K562 (cell line): ENCODE data around the gene TIMP1. TPM values are rescaled to one million over a fixed set of nuclear protein-coding genes. Genes with fewer than 3 reads are reported as not detected.

Source experiments
- CEBPZ ChIP-seq: fragments of 150-350 bp; IDR thresholded peaks from 2 replicates; pipeline ENCODE4 v1.6.1; 2014; ENCODE audit warnings: low read depth, mild to moderate bottlenecking, low read length, borderline replicate concordance
- CTCFL ChIP-seq: IDR thresholded peaks from 2 replicates; pipeline ENCODE4 v1.6.1; 2011; ENCODE audit warnings: borderline replicate concordance, low read depth, mild to moderate bottlenecking, moderate library complexity, low read length; ENCODE audit not compliant: insufficient read depth, poor library complexity, severe bottlenecking
- GABPB1 ChIP-seq: sonication (generic); formaldehyde crosslinking; IDR thresholded peaks from 2 replicates; pipeline ENCODE4 v1.8.0; 2022; ENCODE audit warnings: mild to moderate bottlenecking, missing genetic modification reagents
- HMGN3 ChIP-seq: IDR thresholded peaks from 2 replicates; pipeline ENCODE4 v1.6.1; 2011; ENCODE audit warnings: borderline replicate concordance, low read depth, mild to moderate bottlenecking, mixed read lengths, low read length; ENCODE audit not compliant: insufficient read length; ENCODE audit errors: extremely low read depth
- HSF4 ChIP-seq: fragments of 250-450 bp; sonication (Bioruptor Pico); IDR thresholded peaks from 2 replicates; pipeline ENCODE4 v2.1.2; 2022; ENCODE audit warnings: mild to moderate bottlenecking, moderate library complexity, borderline replicate concordance
- KLF1 ChIP-seq: fragments of 450-650 bp; IDR thresholded peaks from 2 replicates; pipeline ENCODE4 v1.6.1; 2016; ENCODE audit warnings: missing genetic modification characterization, missing compliant biosample characterization
- KLF10 ChIP-seq: fragments of 250-450 bp; sonication (Bioruptor Pico); IDR thresholded peaks from 2 replicates; pipeline ENCODE4 v1.6.1; 2021; ENCODE audit warnings: matching md5 sums
- MAFF ChIP-seq: IDR thresholded peaks from 2 replicates; pipeline ENCODE4 v1.6.1; 2012; ENCODE audit warnings: low read length, improper control_type of control experiment
- MAX ChIP-seq: sonication (generic); formaldehyde crosslinking; IDR thresholded peaks from 2 replicates; pipeline ENCODE4 v1.9.0; 2022; ENCODE audit warnings: mild to moderate bottlenecking, missing genetic modification reagents
- SOX6 ChIP-seq: fragments of 450-650 bp; IDR thresholded peaks from 2 replicates; pipeline ENCODE4 v1.6.1; 2014; ENCODE audit warnings: mild to moderate bottlenecking
- TEAD4 ChIP-seq, 2 experiments: sonication (generic) in 1 of 2; formaldehyde crosslinking in 1 of 2; IDR thresholded peaks; 2 replicates each; pipeline versions ENCODE4 v1.6.1 to v1.8.0; 2012 to 2022; ENCODE audit warnings: borderline replicate concordance in 1 of 2, inconsistent platforms in 1 of 2, low read length in 1 of 2, mild to moderate bottlenecking in 1 of 2, missing genetic modification reagents in 1 of 2
- TFE3 ChIP-seq: fragments of 450-650 bp; formaldehyde crosslinking; IDR thresholded peaks from 2 replicates; pipeline ENCODE4 v1.4.0; 2020; ENCODE audit warnings: mild to moderate bottlenecking, mixed read lengths
- WHSC1 ChIP-seq: IDR thresholded peaks from one replicate; pipeline ENCODE4 v1.6.1; 2012; ENCODE audit warnings: low read length, control low read depth, inconsistent platforms
- ZNF311 ChIP-seq: fragments of 250-450 bp; sonication (Bioruptor Pico); IDR thresholded peaks from 2 replicates; pipeline ENCODE4 v1.4.0; 2020; ENCODE audit warnings: mild to moderate bottlenecking, moderate library complexity
- ZNF639 ChIP-seq, 2 experiments: fragments of 200-800 bp in 1 of 2; sonication (Bioruptor generic) in 1 of 2; sonication (generic) in 1 of 2; formaldehyde crosslinking in 1 of 2; IDR thresholded peaks in 1 of 2; conservative IDR thresholded peaks in 1 of 2; 2 replicates each; pipeline versions ENCODE4 v1.5.0 to v1.6.1; 2016 to 2020; ENCODE audit warnings: missing compliant biosample characterization in 1 of 2, missing genetic modification characterization in 1 of 2, missing genetic modification reagents in 1 of 2
- polyA plus RNA-seq, 8 experiments: library from polyadenylated mRNA; depleted of rRNA in 4 of 8; stranded (reverse) in 5 of 8; unstranded in 3 of 8; fragments of >200 nt; fragmentation: Nextera tagmentation in 2 of 8; fragmentation: Illumina TruSeq in 1 of 8; extraction: Ambion mirVana in 2 of 8; extraction: Trizol in 1 of 8; gene quantifications; 2 replicates each; pipeline versions ENCODE4 v1.2.1 to v1.2.3, GENCODE V29; 2011 to 2014; ENCODE audit warnings: inconsistent platforms in 1 of 8, missing spikeins in 1 of 8
- total RNA-seq, 7 experiments: library from RNA; depleted of rRNA in 6 of 7; stranded (reverse); fragments of >200 nt in 6 of 7; fragmentation: Illumina TruSeq in 2 of 7; extraction: Trizol in 2 of 7; gene quantifications; 2 replicates each; pipeline versions ENCODE4 v1.2.1 to v1.2.3, GENCODE V29; 2011 to 2021; ENCODE audit warnings: low replicate concordance in 1 of 7

Gene TIMP1
- total and polyA plus RNA-seq, 9 of the 15 experiments (the other 6 are each of a cell fraction or from before 2014, with no cell fraction given): 115 to 699 (median 273) TPM

GRCh38 chrX:47540754-47541538, 41.3 kb upstream of the TIMP1 start (continued):
- peak; percentile 56 for TF ChIP-seq TEAD4 (IDR thresholded peaks at IDR 0.05; ENCODE audit: low read length)
- no peak for TF ChIP-seq TEAD4 (CRISPR knock-in tag; IDR thresholded peaks at IDR 0.05; ENCODE audit: borderline replicate concordance)
- no peak for TF ChIP-seq HMGN3
- no peak for TF ChIP-seq KLF1 (tag)
- peak; percentile 40 for TF ChIP-seq SOX6
- TF ChIP-seq CEBPZ: no peak
- TF ChIP-seq HSF4: no peak
- no peak for TF ChIP-seq CTCFL
- no peak for TF ChIP-seq MAX (CRISPR knock-in tag)
- no peak for TF ChIP-seq WHSC1
- TF ChIP-seq KLF10 (CRISPR knock-in tag): no peak
- TF ChIP-seq TFE3 (CRISPR knock-in tag): no peak
- no peak for TF ChIP-seq ZNF639 (CRISPR knock-in tag; conservative IDR thresholded peaks at IDR 0.05 in 1 of 2, IDR thresholded peaks at IDR 0.05 in 1 of 2)
- no peak for TF ChIP-seq MAFF
- TF ChIP-seq GABPB1 (CRISPR knock-in tag): no peak
- no peak for TF ChIP-seq ZNF311 (CRISPR knock-in tag)
